Liver (tissue), 9 donors: ENCODE measurements around the gene RALGAPA2. TPM values are rescaled to one million over a fixed set of nuclear protein-coding genes. Genes with fewer than 3 reads are reported as not detected.

Source experiments
- DNase-seq: peaks from one replicate; pipeline ENCODE4 v3.0.0-alpha.2; 2017; ENCODE audit warnings: low spot score
- H3K27ac ChIP-seq, 2 donors: one replicate each; pipeline ENCODE4 v1.7.0; 2013; ENCODE audit warnings: inconsistent platforms in 2 of 2, low read length in 2 of 2, control low read depth in 1 of 2, low read depth in 1 of 2, mild to moderate bottlenecking in 1 of 2
- H3K27me3 ChIP-seq, 4 donors: one replicate each; pipeline versions ENCODE4 v1.6.1 to v1.7.0; 2013; ENCODE audit warnings: low read length in 3 of 4, inconsistent platforms in 1 of 4, mild to moderate bottlenecking in 1 of 4, moderate library complexity in 1 of 4; ENCODE audit not compliant: control insufficient read depth in 4 of 4, insufficient read depth in 4 of 4
- H3K36me3 ChIP-seq, 4 donors: one replicate each; pipeline versions ENCODE4 v1.6.1 to v1.7.0; 2013; ENCODE audit warnings: low read length in 3 of 4, mild to moderate bottlenecking in 3 of 4, low read depth in 1 of 4, moderate library complexity in 1 of 4; ENCODE audit not compliant: control insufficient read depth in 4 of 4, insufficient read depth in 3 of 4
- H3K4me1 ChIP-seq, 4 donors: one replicate each; pipeline versions ENCODE4 v1.6.1 to v1.7.0; 2013; ENCODE audit warnings: low read length in 3 of 4, mild to moderate bottlenecking in 3 of 4, moderate library complexity in 1 of 4; ENCODE audit not compliant: control insufficient read depth in 4 of 4, insufficient read depth in 4 of 4
- H3K4me3 ChIP-seq, 3 donors: one replicate each; pipeline versions ENCODE4 v1.6.1 to v1.7.0; 2013; ENCODE audit warnings: low read length in 3 of 3, control low read depth in 1 of 3, low read depth in 1 of 3, mild to moderate bottlenecking in 1 of 3
- H3K9ac ChIP-seq, 2 donors: one replicate each; pipeline ENCODE4 v1.7.0; 2013; ENCODE audit warnings: low read length in 2 of 2, mild to moderate bottlenecking in 2 of 2, moderate library complexity in 2 of 2, control low read depth in 1 of 2, low read depth in 1 of 2
- H3K9me3 ChIP-seq, 4 donors: one replicate each; pipeline versions ENCODE4 v1.6.1 to v1.7.0; 2013; ENCODE audit warnings: low read length in 3 of 4; ENCODE audit not compliant: control insufficient read depth in 4 of 4
- FOXA1 ChIP-seq: IDR thresholded peaks from 2 replicates; pipeline ENCODE4 v1.6.1; 2016; ENCODE audit warnings: antibody characterized with exemption
- FOXA2 ChIP-seq: IDR thresholded peaks from 2 replicates; pipeline ENCODE4 v1.6.1; 2016; ENCODE audit warnings: antibody characterized with exemption
- GABPA ChIP-seq, 2 donors: IDR thresholded peaks in 1 of 2; conservative IDR thresholded peaks in 1 of 2; 2 replicates each; pipeline ENCODE4 v1.6.1; 2016; ENCODE audit warnings: antibody characterized with exemption in 2 of 2, mild to moderate bottlenecking in 1 of 2, moderate library complexity in 1 of 2
- HNF4A ChIP-seq, 2 donors: conservative IDR thresholded peaks; 2 replicates each; pipeline ENCODE4 v1.6.1; 2016; ENCODE audit warnings: antibody characterized with exemption in 2 of 2, mild to moderate bottlenecking in 2 of 2
- HNF4G ChIP-seq: IDR thresholded peaks from 2 replicates; pipeline ENCODE4 v1.6.1; 2016; ENCODE audit warnings: antibody characterized with exemption
- JUND ChIP-seq, 2 donors: IDR thresholded peaks; 2 replicates each; pipeline ENCODE4 v1.6.1; 2016; ENCODE audit warnings: antibody characterized with exemption in 2 of 2
- NR2F2 ChIP-seq: IDR thresholded peaks from 2 replicates; pipeline ENCODE4 v1.6.1; 2016; ENCODE audit warnings: antibody characterized with exemption
- RAD21 ChIP-seq, 2 donors: IDR thresholded peaks; 2 replicates each; pipeline ENCODE4 v1.6.1; 2016; ENCODE audit warnings: antibody characterized with exemption in 2 of 2, mild to moderate bottlenecking in 2 of 2
- RXRA ChIP-seq, 2 donors: IDR thresholded peaks; 2 replicates each; pipeline ENCODE4 v1.6.1; 2017 to 2018; ENCODE audit warnings: antibody characterized with exemption in 2 of 2, mild to moderate bottlenecking in 1 of 2
- SP1 ChIP-seq: IDR thresholded peaks from 2 replicates; pipeline ENCODE4 v1.6.1; 2018; ENCODE audit warnings: antibody characterized with exemption, mild to moderate bottlenecking
- TAF1 ChIP-seq: conservative IDR thresholded peaks from 2 replicates; pipeline ENCODE4 v1.6.1; 2016; ENCODE audit warnings: antibody characterized with exemption, mild to moderate bottlenecking
- YY1 ChIP-seq: IDR thresholded peaks from 2 replicates; pipeline ENCODE4 v1.6.1; 2016; ENCODE audit warnings: antibody characterized with exemption, mild to moderate bottlenecking
- WGBS: extraction: QIAGEN DNeasy Blood & Tissue Kit; methylation state at CpG from one replicate; pipeline ENCODE4 v1.1.7; 2013; 5-methylcytosine and 5-hydroxymethylcytosine counted together
- polyA plus RNA-seq, 2 donors: library from polyadenylated mRNA; stranded (reverse) in 1 of 2; unstranded in 1 of 2; fragments of 200-250 nt in 1 of 2; fragments of >200 nt in 1 of 2; fragmentation: Nextera tagmentation in 1 of 2; extraction: Ambion mirVana in 1 of 2; gene quantifications; one replicate each; pipeline versions ENCODE4 v1.2.1 to v1.2.3, GENCODE V29; 2013 to 2015
- total RNA-seq, 2 donors: library from RNA; depleted of rRNA; stranded (reverse); fragments of >200 nt; gene quantifications; one replicate each; pipeline ENCODE4 v1.2.3, GENCODE V29; 2014
- TF ChIP-seq, protein P1 (sequence below): IDR thresholded peaks from 2 replicates; pipeline ENCODE4 v1.6.1; 2016; ENCODE audit warnings: antibody characterized with exemption
- TF ChIP-seq, protein P2 (sequence below): IDR thresholded peaks from 2 replicates; pipeline ENCODE4 v1.6.1; 2016; ENCODE audit warnings: antibody characterized with exemption
- TF ChIP-seq, protein P3 (sequence below): IDR thresholded peaks from 2 replicates; pipeline ENCODE4 v1.6.1; 2016; ENCODE audit warnings: antibody characterized with exemption
- TF ChIP-seq, protein P4 (sequence below): IDR thresholded peaks from 2 replicates; pipeline ENCODE4 v1.6.1; 2016; ENCODE audit warnings: antibody characterized with exemption, mild to moderate bottlenecking
- donor health status: healthy.
- donor health status: healthy.
- donor health status: healthy.
- donor health status: healthy.
- donor health status: healthy.

RALGAPA2 gene
- total and polyA plus RNA-seq, 4 donors = 14.8 to 89.9 (median 25.1) TPM

DNA sequence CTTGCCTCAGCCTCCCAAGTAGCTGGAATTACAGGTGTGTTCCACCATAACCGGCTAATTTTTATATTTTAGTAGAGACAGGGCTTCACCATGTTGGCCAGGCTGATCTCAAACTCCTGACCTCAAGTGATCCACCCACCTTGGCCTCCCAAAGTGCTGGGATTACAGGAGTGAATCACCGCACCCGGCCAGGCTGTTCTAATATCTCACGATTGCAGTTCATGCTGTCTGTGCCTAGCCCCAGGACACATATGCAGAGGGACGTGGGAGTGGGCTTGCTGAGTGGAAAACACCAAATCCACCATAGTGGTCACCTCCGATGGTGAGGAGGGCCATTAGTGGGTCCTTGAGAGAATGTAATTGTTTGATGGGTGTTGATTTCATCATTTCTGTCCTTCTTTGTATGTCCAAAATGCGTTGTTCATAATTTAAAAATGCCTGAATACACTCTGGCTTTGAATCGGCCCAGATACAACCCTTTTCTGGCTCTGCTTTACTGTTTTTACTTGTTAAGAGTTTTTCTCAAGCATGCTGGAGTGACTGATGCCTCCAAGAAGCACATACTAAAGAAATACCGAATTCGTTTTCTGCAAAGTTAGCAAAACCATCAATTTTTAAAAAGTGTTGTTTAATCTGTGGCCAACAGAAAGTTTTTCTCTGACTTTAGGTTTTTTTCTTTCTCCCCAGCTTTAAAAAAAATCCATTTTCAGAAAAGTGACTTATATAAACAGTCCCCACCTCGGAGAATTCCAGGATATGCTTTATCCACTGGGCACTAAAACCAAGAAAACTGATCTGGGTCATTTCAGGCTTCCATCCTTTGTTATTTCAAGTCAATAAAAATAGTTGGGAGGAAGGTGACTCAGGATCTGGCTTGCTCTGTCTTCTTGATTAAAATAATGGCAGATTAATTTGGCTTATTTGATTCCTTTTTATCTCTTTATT, 18.8 kb upstream of the RALGAPA2 start:
- WGBS = 91% methylated on average over 11 of the region's 11 CpGs
- Histone ChIP-seq H3K27ac (peak overlapping the region; percentile 61 to 84), H3K36me3 (no peaks in the 10 kb centered on the region), H3K9ac (peak overlapping the region in 1 of 2 donors; percentile 36), H3K4me1 (peaks cover 3 to 42% (median 18%) of the 10 kb centered on the region in 4 donors), H3K4me3 (no peak overlapping the region), H3K9me3 (no peaks in the 10 kb centered on the region), H3K27me3 (no peaks in the 10 kb centered on the region)
- no peak for TF ChIP-seq FOXA1
- TF ChIP-seq NR2F2 = no peak
- TF ChIP-seq HNF4G = no peak
- no peak for TF ChIP-seq RAD21 (IDR thresholded peaks at IDR 0.05)
- no peak for TF ChIP-seq TAF1
- TF ChIP-seq GABPA (IDR thresholded peaks at IDR 0.05 in 1 of 2, conservative IDR thresholded peaks at IDR 0.05 in 1 of 2) = no peak
- no peak for TF ChIP-seq YY1
- TF ChIP-seq, protein P1, sequence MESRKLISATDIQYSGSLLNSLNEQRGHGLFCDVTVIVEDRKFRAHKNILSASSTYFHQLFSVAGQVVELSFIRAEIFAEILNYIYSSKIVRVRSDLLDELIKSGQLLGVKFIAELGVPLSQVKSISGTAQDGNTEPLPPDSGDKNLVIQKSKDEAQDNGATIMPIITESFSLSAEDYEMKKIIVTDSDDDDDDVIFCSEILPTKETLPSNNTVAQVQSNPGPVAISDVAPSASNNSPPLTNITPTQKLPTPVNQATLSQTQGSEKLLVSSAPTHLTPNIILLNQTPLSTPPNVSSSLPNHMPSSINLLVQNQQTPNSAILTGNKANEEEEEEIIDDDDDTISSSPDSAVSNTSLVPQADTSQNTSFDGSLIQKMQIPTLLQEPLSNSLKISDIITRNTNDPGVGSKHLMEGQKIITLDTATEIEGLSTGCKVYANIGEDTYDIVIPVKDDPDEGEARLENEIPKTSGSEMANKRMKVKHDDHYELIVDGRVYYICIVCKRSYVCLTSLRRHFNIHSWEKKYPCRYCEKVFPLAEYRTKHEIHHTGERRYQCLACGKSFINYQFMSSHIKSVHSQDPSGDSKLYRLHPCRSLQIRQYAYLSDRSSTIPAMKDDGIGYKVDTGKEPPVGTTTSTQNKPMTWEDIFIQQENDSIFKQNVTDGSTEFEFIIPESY = no peak
- TF ChIP-seq JUND (IDR thresholded peaks at IDR 0.05) = no peak
- TF ChIP-seq SP1 = no peak
- TF ChIP-seq, protein P2, sequence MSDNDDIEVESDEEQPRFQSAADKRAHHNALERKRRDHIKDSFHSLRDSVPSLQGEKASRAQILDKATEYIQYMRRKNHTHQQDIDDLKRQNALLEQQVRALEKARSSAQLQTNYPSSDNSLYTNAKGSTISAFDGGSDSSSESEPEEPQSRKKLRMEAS = no peak
- TF ChIP-seq HNF4A (conservative IDR thresholded peaks at IDR 0.05) = no peak
- TF ChIP-seq, protein P3, sequence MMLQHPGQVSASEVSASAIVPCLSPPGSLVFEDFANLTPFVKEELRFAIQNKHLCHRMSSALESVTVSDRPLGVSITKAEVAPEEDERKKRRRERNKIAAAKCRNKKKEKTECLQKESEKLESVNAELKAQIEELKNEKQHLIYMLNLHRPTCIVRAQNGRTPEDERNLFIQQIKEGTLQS = no peak
- no peak for TF ChIP-seq RXRA (IDR thresholded peaks at IDR 0.05)
- TF ChIP-seq FOXA2 = no peak
- TF ChIP-seq, protein P4, sequence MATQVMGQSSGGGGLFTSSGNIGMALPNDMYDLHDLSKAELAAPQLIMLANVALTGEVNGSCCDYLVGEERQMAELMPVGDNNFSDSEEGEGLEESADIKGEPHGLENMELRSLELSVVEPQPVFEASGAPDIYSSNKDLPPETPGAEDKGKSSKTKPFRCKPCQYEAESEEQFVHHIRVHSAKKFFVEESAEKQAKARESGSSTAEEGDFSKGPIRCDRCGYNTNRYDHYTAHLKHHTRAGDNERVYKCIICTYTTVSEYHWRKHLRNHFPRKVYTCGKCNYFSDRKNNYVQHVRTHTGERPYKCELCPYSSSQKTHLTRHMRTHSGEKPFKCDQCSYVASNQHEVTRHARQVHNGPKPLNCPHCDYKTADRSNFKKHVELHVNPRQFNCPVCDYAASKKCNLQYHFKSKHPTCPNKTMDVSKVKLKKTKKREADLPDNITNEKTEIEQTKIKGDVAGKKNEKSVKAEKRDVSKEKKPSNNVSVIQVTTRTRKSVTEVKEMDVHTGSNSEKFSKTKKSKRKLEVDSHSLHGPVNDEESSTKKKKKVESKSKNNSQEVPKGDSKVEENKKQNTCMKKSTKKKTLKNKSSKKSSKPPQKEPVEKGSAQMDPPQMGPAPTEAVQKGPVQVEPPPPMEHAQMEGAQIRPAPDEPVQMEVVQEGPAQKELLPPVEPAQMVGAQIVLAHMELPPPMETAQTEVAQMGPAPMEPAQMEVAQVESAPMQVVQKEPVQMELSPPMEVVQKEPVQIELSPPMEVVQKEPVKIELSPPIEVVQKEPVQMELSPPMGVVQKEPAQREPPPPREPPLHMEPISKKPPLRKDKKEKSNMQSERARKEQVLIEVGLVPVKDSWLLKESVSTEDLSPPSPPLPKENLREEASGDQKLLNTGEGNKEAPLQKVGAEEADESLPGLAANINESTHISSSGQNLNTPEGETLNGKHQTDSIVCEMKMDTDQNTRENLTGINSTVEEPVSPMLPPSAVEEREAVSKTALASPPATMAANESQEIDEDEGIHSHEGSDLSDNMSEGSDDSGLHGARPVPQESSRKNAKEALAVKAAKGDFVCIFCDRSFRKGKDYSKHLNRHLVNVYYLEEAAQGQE = no peak
- DNase-seq = no peak

DNA sequence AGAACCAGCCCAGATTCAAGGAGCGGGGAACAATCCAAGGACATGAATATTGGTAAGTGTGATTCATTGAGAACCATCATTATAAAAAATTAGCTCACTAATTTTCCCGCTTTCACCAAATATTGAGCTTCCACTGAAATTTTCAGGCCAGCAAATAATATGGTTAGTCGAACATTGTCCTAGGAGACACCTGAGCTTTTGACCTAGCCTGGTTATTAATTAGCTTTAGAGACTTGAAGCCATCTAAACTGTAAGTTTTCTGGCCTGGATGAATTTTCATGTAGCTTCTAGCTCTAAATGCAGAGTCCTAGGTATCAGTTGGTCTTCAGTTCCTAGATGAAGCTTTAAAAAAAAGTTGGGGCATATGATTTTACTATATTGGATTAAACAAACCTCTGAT, 17.1 kb upstream of the RALGAPA2 start:
- TF ChIP-seq RXRA (IDR thresholded peaks at IDR 0.05) (peak in 1 of 2 donors; percentile 15), HNF4A (conservative IDR thresholded peaks at IDR 0.05) (peak; percentile 39 to 43), SP1 (peak; percentile 41), TAF1 (no peak), YY1 (peak; percentile 18)
- TF ChIP-seq, protein P4 = no peak
- Histone ChIP-seq H3K4me3 (no peak overlapping the region), H3K4me1 (peaks cover 3 to 38% (median 16%) of the 10 kb centered on the region in 4 donors), H3K36me3 (no peaks in the 10 kb centered on the region), H3K27ac (peak overlapping the region; percentile 38 to 55), H3K27me3 (no peaks in the 10 kb centered on the region), H3K9me3 (no peaks in the 10 kb centered on the region), H3K9ac (no peak overlapping the region)
- DNase-seq = no peak
- WGBS = 65% methylated on average over 3 of the region's 3 CpGs
